ENCODE data around the gene SLC7A10. TPM values are rescaled to one million over a fixed set of nuclear protein-coding genes. Genes with fewer than 3 reads are reported as not detected.

SLC7A10 gene
- total and polyA plus RNA-seq, 12 donors = 0.31 to 0.70 (median 0.64) TPM; not detected in 7

GRCh38 chr19:33176670-33177416 is 48.8 kb downstream of the SLC7A10 start:
- intact Hi-C loops (cut with DNase I) = loop anchor here in 5 of 10 donors (2.0 to 5.0 kb wide), 4 partner anchors 32 to 205 kb away; partner anchors contain the start of genes CEBPG (in 1 of the 5), CEP89 (in 1 of the 5) and FAAP24 (in 1 of the 5)
- no peaks in the 10 kb centered on the region for H3K9me3 ChIP-seq
- TF ChIP-seq CTCF (IDR thresholded peaks at IDR 0.05) = peak in 5 of 9 donors; percentile 17 to 41 (median 33)
- no peaks in the 10 kb centered on the region for H3K27me3 ChIP-seq
- WGBS, 2 donors = 0 to 1% methylated on average over 64 to 65 of the region's 65 CpGs
- ATAC-seq (peak; percentile 94 to 98 (median 96)), DNase-seq (peak; percentile 94 to 97)
- H3K36me3 ChIP-seq = no peaks in the 10 kb centered on the region
- peak overlapping the region; percentile 79 to 97 (median 94) for H3K27ac ChIP-seq
- H3K4me1 ChIP-seq = peaks cover 7 to 46% (median 26%) of the 10 kb centered on the region in 9 donors
- peak overlapping the region; percentile 46 to 90 (median 79) for H3K4me3 ChIP-seq

DNA sequence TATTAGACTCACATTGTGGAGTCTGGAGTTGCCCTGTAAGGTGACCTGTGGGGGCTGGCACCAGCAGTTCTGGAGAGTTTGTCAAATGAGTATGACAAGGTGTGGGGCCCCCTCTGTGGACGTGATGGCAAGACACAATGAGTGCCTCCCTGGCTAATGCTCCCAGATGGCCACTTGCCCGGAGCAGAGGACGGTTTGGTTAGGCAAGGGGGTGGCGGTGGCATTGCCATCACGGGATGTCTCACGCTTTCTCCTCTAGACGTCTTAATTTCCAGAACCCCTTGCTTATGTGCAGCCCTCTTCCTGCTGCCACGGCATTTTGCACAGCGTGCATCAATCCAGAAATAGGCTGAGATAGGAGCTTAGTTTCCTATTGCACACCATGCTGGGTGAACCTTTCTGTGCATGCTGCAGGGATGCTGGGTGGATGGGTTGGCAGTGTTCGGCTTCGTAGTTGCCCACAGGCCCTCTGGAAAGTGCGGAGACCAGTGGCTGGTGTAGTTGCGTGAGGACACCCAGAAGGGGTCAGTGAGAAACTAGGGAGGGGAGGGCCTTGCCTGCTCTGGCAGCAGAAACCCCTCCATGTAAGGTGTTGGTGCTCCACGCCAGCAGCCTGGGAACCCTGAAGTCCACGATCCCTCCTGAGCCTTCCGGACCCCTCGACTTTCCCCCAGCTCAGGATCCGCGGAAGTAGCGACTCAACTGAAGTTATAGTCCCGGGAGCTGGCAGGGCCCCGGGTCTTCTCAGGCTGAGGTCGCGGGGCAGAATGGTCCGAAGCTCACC is 49.6 kb downstream of the SLC7A10 start:
- H3K36me3 ChIP-seq = no peaks in the 10 kb centered on the region
- DNase-seq (no peak), ATAC-seq (peak in 6 of 8 donors; percentile 1 to 32 (median 2))
- peak in 1 of 9 donors; percentile 12 for TF ChIP-seq CTCF (IDR thresholded peaks at IDR 0.05)
- H3K27me3 ChIP-seq = no peaks in the 10 kb centered on the region
- H3K27ac ChIP-seq = peak overlapping the region; percentile 79 to 97 (median 94)
- peaks cover 7 to 46% (median 26%) of the 10 kb centered on the region in 9 donors for H3K4me1 ChIP-seq
- 13 to 14% methylated on average over 25 of the region's 25 CpGs for WGBS, 2 donors
- intact Hi-C loops (cut with DNase I) = loop anchor here in 5 of 10 donors (2.0 to 5.0 kb wide), 4 partner anchors 31 to 204 kb away; partner anchors contain the start of genes CEBPG (in 1 of the 5), CEP89 (in 1 of the 5) and FAAP24 (in 1 of the 5)
- peak overlapping the region; percentile 46 to 90 (median 79) for H3K4me3 ChIP-seq
- H3K9me3 ChIP-seq = no peaks in the 10 kb centered on the region

DNA sequence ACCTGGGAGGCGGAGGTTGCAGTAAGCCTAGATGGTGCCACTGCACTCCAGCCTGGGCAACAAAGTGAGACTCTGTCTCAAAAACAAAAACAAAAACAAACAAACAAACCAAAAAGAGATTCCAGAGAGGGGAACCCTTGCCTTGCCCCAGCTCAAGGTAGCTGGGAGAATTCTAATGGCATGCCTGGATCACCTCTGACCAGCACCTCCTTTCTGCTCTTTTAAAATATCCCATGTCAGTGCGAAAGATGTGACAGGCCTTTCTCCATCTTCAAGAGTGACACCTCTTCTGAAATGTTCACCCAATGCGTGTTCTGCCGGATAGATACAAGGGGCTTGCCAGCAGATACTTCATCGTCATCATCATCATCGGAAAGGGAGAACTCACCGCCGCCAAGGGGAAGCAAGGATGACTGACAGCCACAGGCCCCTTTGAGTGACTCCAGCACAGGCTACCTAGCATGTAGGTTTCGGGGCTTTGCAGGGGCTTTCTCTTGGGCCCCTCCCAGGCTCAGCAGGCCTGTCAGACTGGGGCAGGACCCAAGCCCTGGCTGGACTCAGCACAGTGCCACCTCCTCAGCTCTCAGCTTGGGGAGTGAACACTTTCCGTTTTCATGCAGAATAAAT is 50.4 kb downstream of the SLC7A10 start:
- ATAC-seq = no peak
- H3K36me3 ChIP-seq = no peaks in the 10 kb centered on the region
- WGBS, 2 donors = 93% methylated on average over 10 of the region's 10 CpGs
- H3K9me3 ChIP-seq = no peaks in the 10 kb centered on the region
- peaks cover 7 to 46% (median 26%) of the 10 kb centered on the region in 9 donors for H3K4me1 ChIP-seq
- H3K27me3 ChIP-seq = no peaks in the 10 kb centered on the region
- H3K4me3 ChIP-seq = peak overlapping the region in 1 of 10 donors; percentile 84
- H3K27ac ChIP-seq = peak overlapping the region in 3 of 10 donors; percentile 13 to 91 (median 88)
- no peak for TF ChIP-seq CTCF (IDR thresholded peaks at IDR 0.05)
- DNase-seq = no peak
- intact Hi-C loops (cut with DNase I) = loop anchor here in 5 of 10 donors (5.0 kb wide), 3 partner anchors 33 to 203 kb away; partner anchors contain the start of genes CEBPG (in 1 of the 5), CEP89 (in 1 of the 5) and FAAP24 (in 1 of the 5)

- DNase-seq (no peak), ATAC-seq (no peak)
- no peak overlapping the region for H3K27ac ChIP-seq
- intact Hi-C loops (cut with DNase I) = no loop called here
- no peaks in the 10 kb centered on the region for H3K36me3 ChIP-seq
- no peaks in the 10 kb centered on the region for H3K27me3 ChIP-seq
- H3K4me1 ChIP-seq = peaks cover 7 to 46% (median 26%) of the 10 kb centered on the region in 9 donors
- H3K9me3 ChIP-seq = no peaks in the 10 kb centered on the region
- no peak for TF ChIP-seq CTCF (IDR thresholded peaks at IDR 0.05)
- no peak overlapping the region for H3K4me3 ChIP-seq
- WGBS, 2 donors = 72 to 97% methylated on average over 5 of the region's 5 CpGs
Observed at GRCh38 chr19:33174186-33174585, 51.5 kb downstream of the SLC7A10 start.

Measured in heart right ventricle (tissue), 16 donors.